GM03348 (cell line): ENCODE results near the gene MLC1.

Experiments
- DNase-seq: peaks from one replicate; pipeline ENCODE4 v3.0.0; 2012; ENCODE audit warnings: low spot score

Gene MLC1

GRCh38 chr22:50085211-50085972, at the start of gene MLC1:
MLC1 (minus strand) TSS chr22:50085426; CDS start chr22:50084902, 524 bp downstream.
- DNase-seq = no peak

- no peak for DNase-seq
Observed at GRCh38 chr22:50134481-50134880, 49.3 kb upstream of the MLC1 start.

- DNase-seq = no peak
Observed at GRCh38 chr22:50131894-50132293, 46.7 kb upstream of the MLC1 start.

GRCh38 chr22:50129121-50129736, 44.0 kb upstream of the MLC1 start:
- no peak for DNase-seq

GRCh38 chr22:50125029-50125428, 39.8 kb upstream of the MLC1 start:
- DNase-seq = no peak

GRCh38 chr22:50123119-50123518, 37.9 kb upstream of the MLC1 start:
- no peak for DNase-seq

- no peak for DNase-seq
Observed at GRCh38 chr22:50121202-50121740, 36.0 kb upstream of the MLC1 start.

- DNase-seq = no peak
Observed at GRCh38 chr22:50119768-50120251, 34.6 kb upstream of the MLC1 start.

- DNase-seq = no peak
Observed at GRCh38 chr22:50119169-50119767, 34.0 kb upstream of the MLC1 start.

GRCh38 chr22:50118557-50119168, 33.4 kb upstream of the MLC1 start:
- DNase-seq = peak; percentile 43

GRCh38 chr22:50118129-50118528, 32.9 kb upstream of the MLC1 start:
- DNase-seq = no peak

- DNase-seq = no peak
Observed at GRCh38 chr22:50117168-50117762, 32.0 kb upstream of the MLC1 start.

- DNase-seq = no peak
Observed at GRCh38 chr22:50115693-50116092, 30.5 kb upstream of the MLC1 start.

GRCh38 chr22:50114221-50115021, 29.2 kb upstream of the MLC1 start:
- DNase-seq = peak; percentile 86

GRCh38 chr22:50112151-50113118, 27.2 kb upstream of the MLC1 start:
- peak; percentile 66 for DNase-seq

GRCh38 chr22:50111056-50111455, 25.8 kb upstream of the MLC1 start:
- DNase-seq = no peak

GRCh38 chr22:50107529-50107928, 22.3 kb upstream of the MLC1 start:
- DNase-seq = no peak

- DNase-seq = no peak
Observed at GRCh38 chr22:50105208-50106100, 20.2 kb upstream of the MLC1 start.

GRCh38 chr22:50104141-50104544, 18.9 kb upstream of the MLC1 start:
- no peak for DNase-seq
